ENCODE measurements around the gene SCFD1. TPM values are rescaled to one million over a fixed set of nuclear protein-coding genes. Genes with fewer than 3 reads are reported as not detected.
"Not testable (repeated sequence)": the region's sequence is repeated elsewhere in the genome, so short reads cannot be mapped to it uniquely, and the experiment has no call there.

Gene SCFD1, protein sequence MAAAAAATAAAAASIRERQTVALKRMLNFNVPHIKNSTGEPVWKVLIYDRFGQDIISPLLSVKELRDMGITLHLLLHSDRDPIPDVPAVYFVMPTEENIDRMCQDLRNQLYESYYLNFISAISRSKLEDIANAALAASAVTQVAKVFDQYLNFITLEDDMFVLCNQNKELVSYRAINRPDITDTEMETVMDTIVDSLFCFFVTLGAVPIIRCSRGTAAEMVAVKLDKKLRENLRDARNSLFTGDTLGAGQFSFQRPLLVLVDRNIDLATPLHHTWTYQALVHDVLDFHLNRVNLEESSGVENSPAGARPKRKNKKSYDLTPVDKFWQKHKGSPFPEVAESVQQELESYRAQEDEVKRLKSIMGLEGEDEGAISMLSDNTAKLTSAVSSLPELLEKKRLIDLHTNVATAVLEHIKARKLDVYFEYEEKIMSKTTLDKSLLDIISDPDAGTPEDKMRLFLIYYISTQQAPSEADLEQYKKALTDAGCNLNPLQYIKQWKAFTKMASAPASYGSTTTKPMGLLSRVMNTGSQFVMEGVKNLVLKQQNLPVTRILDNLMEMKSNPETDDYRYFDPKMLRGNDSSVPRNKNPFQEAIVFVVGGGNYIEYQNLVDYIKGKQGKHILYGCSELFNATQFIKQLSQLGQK
- polyA plus RNA-seq (ENCODE audit: insufficient read length), result 55.3 TPM

- peak; percentile 96 for DNase-seq
Observed at GRCh38 chr14:30621940-30622830, at the start of gene SCFD1. Gene SCFD1, plus strand, starts transcription at chr14:30622319. Its CDS starts 20 bp downstream, at chr14:30622339.

- no peak for DNase-seq
Observed at GRCh38 chr14:30572771-30573170, 49.3 kb upstream of the SCFD1 start.

GRCh38 chr14:30573226-30573814, 48.8 kb upstream of the SCFD1 start:
- DNase-seq, result no peak

- no peak for DNase-seq
Observed at GRCh38 chr14:30573966-30574365, 48.2 kb upstream of the SCFD1 start.

GRCh38 chr14:30574777-30575176, 47.3 kb upstream of the SCFD1 start:
- not testable (repeated sequence) for DNase-seq

DNA sequence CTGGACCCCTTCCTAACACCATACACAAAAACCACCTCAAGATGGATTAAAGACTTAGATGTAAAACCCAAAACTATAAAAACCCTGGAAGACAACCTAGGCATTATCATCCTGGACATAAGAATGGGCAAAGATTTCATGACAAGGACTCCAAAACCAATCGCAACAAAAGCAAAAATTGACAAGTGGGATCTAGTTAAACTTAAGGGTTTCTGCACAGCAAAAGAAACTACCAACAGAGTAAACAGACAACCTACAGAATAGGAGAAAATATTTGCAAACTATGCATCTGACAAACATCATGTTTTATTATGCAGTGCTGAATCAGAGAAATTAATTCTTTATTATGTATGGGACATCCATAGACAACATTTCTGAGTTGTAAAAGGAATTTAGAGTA, 45.8 kb upstream of the SCFD1 start:
- DNase-seq, result not testable (repeated sequence)

- DNase-seq, result no peak
Observed at GRCh38 chr14:30580616-30581282, 41.4 kb upstream of the SCFD1 start.

- DNase-seq, result no peak
Observed at GRCh38 chr14:30581283-30581625, 40.9 kb upstream of the SCFD1 start.

GRCh38 chr14:30582376-30582775, 39.7 kb upstream of the SCFD1 start:
- DNase-seq, result no peak

- DNase-seq, result no peak
Observed at GRCh38 chr14:30584058-30584630, 38.0 kb upstream of the SCFD1 start.

DNA sequence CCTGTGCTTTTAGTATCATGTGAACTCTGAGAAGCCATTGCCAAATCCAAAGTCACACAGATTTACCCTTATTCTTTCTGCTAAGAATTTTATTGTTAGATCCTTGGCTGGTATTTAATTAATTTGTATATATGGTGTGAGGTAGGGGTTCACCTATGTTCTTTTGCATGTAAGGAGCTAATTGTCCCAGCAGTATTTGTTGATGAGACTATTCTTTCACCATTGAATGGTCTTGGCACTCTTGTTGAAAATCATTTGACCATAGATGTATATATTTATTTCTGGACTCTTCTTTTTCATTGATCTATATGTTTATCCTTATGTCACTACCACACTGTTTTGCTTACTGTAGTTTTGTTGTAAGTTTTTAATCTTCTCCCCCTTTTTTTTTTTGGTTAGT, 36.9 kb upstream of the SCFD1 start:
- DNase-seq, result no peak

DNA sequence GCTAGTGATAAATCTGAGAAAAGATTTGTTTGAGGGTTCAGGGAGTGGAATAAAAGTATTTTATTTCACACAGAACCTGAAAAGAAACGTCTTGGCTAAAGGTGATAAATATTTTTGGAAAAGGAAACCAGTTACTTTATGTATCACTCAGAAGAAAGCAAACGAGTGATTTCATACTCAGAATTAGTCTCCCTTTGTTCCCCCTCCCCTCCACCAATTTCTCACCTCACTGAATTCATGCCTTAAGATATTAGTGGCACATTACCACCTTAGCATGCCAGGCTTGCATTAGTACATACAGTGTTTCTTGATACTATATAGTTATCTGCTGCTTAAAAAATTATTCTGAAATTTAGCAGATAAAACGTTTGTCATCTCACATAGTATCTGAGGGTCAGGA, 35.0 kb upstream of the SCFD1 start:
- DNase-seq, result no peak

DNA sequence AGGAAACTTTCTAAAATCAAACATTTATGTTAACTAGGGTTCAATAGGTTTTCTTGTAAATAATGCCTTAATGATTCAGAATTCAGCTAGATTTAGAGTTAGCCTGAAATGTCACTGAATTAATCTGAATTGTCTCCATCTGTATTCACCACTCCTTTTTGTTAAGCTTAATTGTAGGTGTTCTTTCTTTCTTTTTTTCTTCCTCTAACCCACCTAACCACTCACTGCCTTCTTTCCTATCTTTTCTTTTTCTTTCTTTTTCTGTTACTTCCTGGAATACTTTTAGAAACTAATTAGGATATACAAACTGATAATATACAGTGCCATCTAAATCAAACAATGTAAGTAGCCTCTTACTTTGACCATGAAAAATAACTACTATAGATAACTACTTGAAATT, 33.2 kb upstream of the SCFD1 start:
- DNase-seq, result no peak

GRCh38 chr14:30596935-30597334, 25.2 kb upstream of the SCFD1 start:
- no peak for DNase-seq

DNA sequence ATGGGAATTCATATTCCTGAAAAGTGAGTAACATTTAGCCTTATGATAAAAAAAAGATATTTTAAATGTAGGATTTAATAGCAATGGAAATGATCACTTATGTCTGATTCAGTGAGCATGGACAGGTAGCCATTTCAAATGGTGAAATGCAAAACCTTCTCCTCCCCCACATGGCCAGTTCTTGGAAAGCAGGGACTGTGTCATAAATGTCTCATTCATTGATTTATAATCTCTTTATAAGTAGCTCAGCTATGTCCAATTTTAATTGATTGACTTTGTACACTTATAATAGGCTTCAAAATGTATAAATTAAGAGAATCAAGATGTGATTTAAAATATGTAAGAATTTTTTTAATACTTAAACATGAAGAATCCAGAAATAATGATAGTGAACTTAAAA, 24.6 kb upstream of the SCFD1 start:
- no peak for DNase-seq

DNA sequence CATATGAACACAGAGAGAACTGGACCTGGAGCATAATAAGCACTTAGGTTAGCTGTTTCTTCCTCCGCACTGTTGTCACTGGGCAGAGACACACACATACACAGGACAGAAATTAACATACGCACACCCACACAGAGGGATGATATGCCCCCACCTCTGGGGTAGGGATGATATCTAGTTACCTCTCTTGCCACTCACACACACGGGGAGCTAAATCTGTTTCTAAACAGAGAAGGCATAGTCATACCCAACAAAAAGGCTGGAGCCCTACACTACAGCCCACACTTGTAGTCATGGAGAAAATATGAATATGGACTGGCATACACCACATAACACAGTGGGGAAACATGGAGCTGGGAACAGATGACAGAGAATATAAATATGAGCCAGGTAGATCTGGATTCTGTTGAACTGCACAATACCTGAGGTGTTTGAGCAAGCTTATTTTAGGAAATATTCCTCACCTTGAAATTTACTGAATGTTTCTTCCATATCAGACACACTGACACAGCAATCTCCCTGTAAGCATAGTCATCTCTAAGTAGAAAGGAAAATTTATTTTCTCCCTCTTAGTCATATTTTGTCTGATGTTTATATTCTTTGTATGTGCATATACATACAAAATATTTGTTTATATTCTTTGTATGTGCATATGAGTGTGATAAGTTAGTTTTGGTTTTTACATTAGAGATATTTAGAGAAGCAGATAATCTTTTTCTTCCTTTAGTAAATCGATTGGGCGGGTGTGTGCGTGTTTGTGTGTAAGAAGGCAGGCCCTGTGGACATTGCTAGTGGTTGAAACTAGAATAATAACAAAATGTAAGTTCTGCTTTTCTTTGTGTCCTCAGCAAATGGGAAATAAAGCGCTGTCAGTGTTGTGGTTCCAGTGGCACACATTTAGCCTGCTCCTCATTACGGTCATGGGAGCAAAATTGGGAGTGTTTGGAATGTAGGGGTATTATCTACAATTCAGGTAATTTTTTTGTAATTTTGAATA, 20.9 kb upstream of the SCFD1 start:
- no peak for DNase-seq

DNA sequence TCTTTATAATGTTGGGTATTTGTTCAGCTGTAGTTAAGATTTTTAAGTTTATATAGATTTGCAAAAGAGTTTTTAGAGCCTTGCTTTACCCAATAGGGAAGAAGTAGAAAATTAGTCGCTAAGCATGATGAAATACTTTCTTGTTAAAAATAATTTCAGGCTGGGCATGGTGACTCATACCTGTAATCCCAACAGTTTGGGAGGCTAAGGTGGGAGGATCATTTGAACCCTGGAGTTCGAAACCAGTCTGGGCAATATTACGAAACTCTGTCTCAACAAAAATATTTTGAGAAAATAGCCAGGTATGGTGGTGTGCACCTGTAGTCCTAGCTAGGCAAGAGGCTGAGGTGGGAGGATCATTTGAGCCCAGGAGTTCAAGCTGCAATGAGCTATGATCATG, 18.7 kb upstream of the SCFD1 start:
- DNase-seq, result no peak

DNA sequence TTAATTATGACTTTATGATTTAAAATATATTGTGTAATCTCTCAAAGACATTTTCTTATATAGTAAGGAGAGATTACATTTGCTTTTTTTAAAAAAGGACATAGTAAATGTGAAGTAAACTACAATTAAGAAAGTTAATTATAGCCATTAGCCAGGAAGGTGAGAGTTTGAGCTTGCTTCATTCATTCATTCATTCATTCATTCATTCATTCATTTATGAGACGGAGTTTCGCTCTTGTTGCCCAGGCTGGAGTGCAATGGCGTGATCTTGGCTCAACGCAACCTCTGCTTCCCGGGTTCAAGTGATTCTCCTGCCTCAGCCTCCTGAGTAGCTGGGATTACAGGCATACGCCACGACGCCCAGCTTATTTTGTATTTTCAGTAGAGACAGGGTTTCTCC, 17.4 kb upstream of the SCFD1 start:
- DNase-seq, result not testable (repeated sequence)

DNA sequence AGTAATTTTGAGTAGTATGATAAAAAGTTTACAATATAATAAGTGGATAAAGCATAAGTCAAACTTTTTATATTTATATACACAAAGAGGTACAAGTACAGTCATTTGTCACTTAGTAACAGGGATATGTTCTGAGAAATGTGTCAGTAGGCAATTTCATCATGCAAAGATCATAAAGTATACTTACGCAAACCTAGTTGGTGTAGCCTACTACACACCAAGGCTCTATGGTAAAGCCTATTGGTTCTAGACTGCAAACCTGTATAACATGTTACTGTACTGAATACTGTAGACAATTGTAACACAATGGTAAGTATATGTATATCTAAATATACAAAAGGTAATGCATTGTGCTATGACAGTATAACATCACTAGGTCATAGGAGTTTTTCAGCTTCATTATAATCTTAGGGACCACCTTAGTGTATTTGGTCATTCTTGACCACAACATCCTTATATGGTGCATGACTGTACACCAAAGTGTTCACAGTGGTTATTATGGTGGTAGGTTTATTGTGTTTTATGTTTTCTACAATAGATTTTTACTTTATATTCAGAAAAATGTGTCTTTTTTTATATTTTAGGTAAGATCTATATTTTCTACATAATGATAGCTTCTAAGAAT, 14.9 kb upstream of the SCFD1 start:
- DNase-seq, result no peak

- no peak for DNase-seq
Observed at GRCh38 chr14:30608533-30609006, 13.5 kb upstream of the SCFD1 start.

All from hindlimb muscle (tissue), 1 donor.